Esophagus muscularis mucosa (tissue), 4 donors: ENCODE results near the gene IER2. TPM values are rescaled to one million over a fixed set of nuclear protein-coding genes. Genes with fewer than 3 reads are reported as not detected.
A peak's percentile ranks its signal among the peaks of the same experiment; 100 is the strongest.

Source experiments
- DNase-seq: peaks from one replicate; pipeline ENCODE4 v3.0.0-alpha.2; 2017; ENCODE audit errors: extremely low spot score
- H3K27ac ChIP-seq, 4 donors: fragments of 200-600 bp; sonication (generic); replicated peaks in 1 of 4; 1 replicate in 3 of 4; 2 replicates in 1 of 4; pipeline ENCODE4 v1.5.1; 2016 to 2019; ENCODE audit warnings: mild to moderate bottlenecking in 1 of 4
- H3K27me3 ChIP-seq, 4 donors: fragments of 200-600 bp; sonication (generic); one replicate each; pipeline versions ENCODE4 v1.5.1 to v1.6.0; 2016 to 2019
- H3K36me3 ChIP-seq, 4 donors: fragments of 200-600 bp; sonication (generic); one replicate each; pipeline ENCODE4 v1.5.1; 2016 to 2019
- H3K4me1 ChIP-seq, 4 donors: fragments of 200-600 bp; sonication (generic); one replicate each; pipeline ENCODE4 v1.5.1; 2016 to 2019
- H3K4me3 ChIP-seq, 4 donors: fragments of 200-600 bp; sonication (generic); 1 replicate in 2 of 4; 2 replicates in 2 of 4; pipeline ENCODE4 v1.5.1; 2016 to 2019; ENCODE audit warnings: mild to moderate bottlenecking in 4 of 4, moderate library complexity in 1 of 4
- H3K9me3 ChIP-seq, 4 donors: fragments of 200-600 bp; sonication (generic); 1 replicate in 3 of 4; 2 replicates in 1 of 4; pipeline ENCODE4 v1.5.1; 2016 to 2019
- CTCF ChIP-seq, 3 experiments: fragments of 200-600 bp in 2 of 3; fragments of 450-650 bp in 1 of 3; sonication (generic) in 2 of 3; IDR thresholded peaks; one replicate each; pipeline ENCODE4 v1.5.1; 2017 to 2019; ENCODE audit warnings: antibody characterized with exemption in 3 of 3, mild to moderate bottlenecking in 2 of 3, moderate library complexity in 1 of 3
- EP300 ChIP-seq: sonication (generic); formaldehyde crosslinking; IDR thresholded peaks from one replicate; pipeline ENCODE4 v1.6.1; 2017; ENCODE audit warnings: antibody characterized with exemption
- POLR2A ChIP-seq: fragments of 450-650 bp; IDR thresholded peaks from one replicate; pipeline ENCODE4 v1.6.1; 2017; ENCODE audit warnings: antibody characterized with exemption, moderate library complexity, mild to moderate bottlenecking, low read depth
- POLR2AphosphoS5 ChIP-seq, 2 donors: sonication (generic); formaldehyde crosslinking; IDR thresholded peaks; one replicate each; pipeline ENCODE4 v1.6.1; 2017; ENCODE audit warnings: antibody characterized with exemption in 2 of 2
- whole genome bisulfite sequencing: methylation state at CpG from one replicate; pipeline ENCODE4 v1.1.5; 2018; 5-methylcytosine and 5-hydroxymethylcytosine counted together
- intact Hi-C: fragments of 100-400 bp; cut with DNase I; formaldehyde crosslinking; loops from one replicate; pipeline ENCODE4 v1.15.1; 2023
- total RNA-seq, 4 donors: library from RNA; depleted of rRNA; stranded (reverse); fragments of >200 nt; gene quantifications; one replicate each; pipeline versions ENCODE4 v1.1.0 to v1.2.1, GENCODE V29; 2016

IER2 gene
- total RNA-seq, 4 donors from 2014 or later = 29.1 to 144 (median 62.3) TPM

- intact Hi-C loops = no loop called here
- H3K4me1 ChIP-seq = peaks cover 51 to 71% (median 68%) of the 10 kb centered on the region in 4 donors
- no peak for DNase-seq
- H3K27me3 ChIP-seq = peaks cover 0 to 1% (median 0%) of the 10 kb centered on the region in 4 donors
- H3K4me3 ChIP-seq = peak within 1 kb of the TSS; percentile 43 to 57 (median 52)
- H3K36me3 ChIP-seq = peaks cover 0 to 20% (median 6%) of the 10 kb centered on the region in 4 donors
- H3K27ac ChIP-seq = peak within 1 kb of the TSS; percentile 70 to 90 (median 75)
- H3K9me3 ChIP-seq = no peaks in the 10 kb centered on the region
- TF ChIP-seq POLR2AphosphoS5 (IDR thresholded peaks at IDR 0.05) = peak; percentile 72 to 77
- no peak for TF ChIP-seq POLR2A
- 21% methylated on average over 7 of the region's 47 CpGs for WGBS
These were observed 47.3 kb upstream of the IER2 start, which contains the start of gene LYL1 for GRCh38 chr19:13102666-13103580. Gene LYL1 (minus strand): TSS chr19:13102858. CDS start chr19:13101171, 1,687 bp downstream.

GRCh38 chr19:13103581-13104359 lies 46.4 kb upstream of the IER2 start:
- DNase-seq = no peak
- TF ChIP-seq POLR2AphosphoS5 (IDR thresholded peaks at IDR 0.05) (no peak), EP300 (no peak), CTCF (IDR thresholded peaks at IDR 0.05) (no peak), POLR2A (no peak)
- intact Hi-C loops = no loop called here
- peaks cover 42 to 63% (median 59%) of the 10 kb centered on the region in 4 donors for H3K4me1 ChIP-seq
- no peaks in the 10 kb centered on the region for H3K27me3 ChIP-seq
- H3K9me3 ChIP-seq = no peaks in the 10 kb centered on the region
- 76% methylated on average over 7 of the region's 13 CpGs for WGBS
- peaks cover 0 to 27% (median 10%) of the 10 kb centered on the region in 4 donors for H3K36me3 ChIP-seq
- H3K4me3 ChIP-seq = peak overlapping the region in 3 of 4 donors; percentile 29 to 49 (median 33)
- H3K27ac ChIP-seq = peak overlapping the region; percentile 70 to 90 (median 75)

- Histone ChIP-seq H3K4me1 (peaks cover 39 to 56% (median 53%) of the 10 kb centered on the region in 4 donors), H3K27ac (peak overlapping the region; percentile 28 to 70 (median 64)), H3K4me3 (peak overlapping the region; percentile 29 to 49 (median 31)), H3K27me3 (no peaks in the 10 kb centered on the region), H3K9me3 (no peaks in the 10 kb centered on the region), H3K36me3 (peaks cover 0 to 33% (median 15%) of the 10 kb centered on the region in 4 donors)
- WGBS = 21% methylated on average over 12 of the region's 33 CpGs
- DNase-seq = no peak
- intact Hi-C loops = no loop called here
- TF ChIP-seq POLR2A (no peak), POLR2AphosphoS5 (IDR thresholded peaks at IDR 0.05) (peak; percentile 72 to 78), CTCF (IDR thresholded peaks at IDR 0.05) (peak; percentile 68 to 92 (median 72))
These were observed 45.8 kb upstream of the IER2 start for GRCh38 chr19:13104360-13104847.

GRCh38 chr19:13104848-13105711 lies 45.1 kb upstream of the IER2 start:
- no peaks in the 10 kb centered on the region for H3K27me3 ChIP-seq
- 48% methylated on average over 21 of the region's 29 CpGs for WGBS
- H3K9me3 ChIP-seq = no peaks in the 10 kb centered on the region
- TF ChIP-seq EP300 = no peak
- no peak for TF ChIP-seq POLR2A
- no peak for TF ChIP-seq CTCF (IDR thresholded peaks at IDR 0.05)
- no peak for TF ChIP-seq POLR2AphosphoS5 (IDR thresholded peaks at IDR 0.05)
- peak overlapping the region; percentile 29 to 49 (median 31) for H3K4me3 ChIP-seq
- DNase-seq = no peak
- intact Hi-C loops = no loop called here
- peaks cover 35 to 50% (median 47%) of the 10 kb centered on the region in 4 donors for H3K4me1 ChIP-seq
- H3K36me3 ChIP-seq = peaks cover 0 to 38% (median 22%) of the 10 kb centered on the region in 4 donors
- H3K27ac ChIP-seq = peak overlapping the region; percentile 28 to 70 (median 64)
